GM19397 (cell line): ENCODE measurements around the gene SH3PXD2B.

ENCODE experiments used
- ATAC-seq: cut with Tn5 transposase; IDR thresholded peaks from one replicate; pipeline ENCODE4 v1.9.1; 2021; ENCODE audit warnings: mild to moderate bottlenecking, moderate library complexity; ENCODE audit not compliant: unreplicated experiment

Gene SH3PXD2B

GRCh38 chr5:172454358-172455086 is at the start of gene SH3PXD2B:
Gene SH3PXD2B, minus strand, starts transcription at chr5:172454525. Its CDS starts 173 bp downstream, at chr5:172454352.
- ATAC-seq: no peak

DNA sequence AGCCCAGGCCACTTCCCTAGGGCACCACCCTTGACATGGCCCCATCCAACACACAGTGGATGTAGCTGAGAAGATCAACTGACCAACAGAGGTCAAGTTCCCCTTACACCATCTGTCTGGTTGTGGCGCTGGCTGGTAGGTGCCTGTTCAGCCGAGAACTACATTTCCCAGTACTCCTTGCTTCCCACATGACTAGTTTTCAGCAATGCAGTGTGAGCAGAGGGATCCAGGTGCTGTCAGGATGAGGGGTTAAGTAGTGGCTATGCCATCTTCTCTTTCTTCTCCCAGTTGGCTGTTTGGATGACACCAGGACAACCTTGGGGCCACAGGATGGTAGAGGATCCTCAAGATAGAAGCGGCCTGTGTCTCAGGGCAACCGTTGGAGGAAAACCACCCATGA is 48.6 kb upstream of the SH3PXD2B start:
- ATAC-seq: no peak

DNA sequence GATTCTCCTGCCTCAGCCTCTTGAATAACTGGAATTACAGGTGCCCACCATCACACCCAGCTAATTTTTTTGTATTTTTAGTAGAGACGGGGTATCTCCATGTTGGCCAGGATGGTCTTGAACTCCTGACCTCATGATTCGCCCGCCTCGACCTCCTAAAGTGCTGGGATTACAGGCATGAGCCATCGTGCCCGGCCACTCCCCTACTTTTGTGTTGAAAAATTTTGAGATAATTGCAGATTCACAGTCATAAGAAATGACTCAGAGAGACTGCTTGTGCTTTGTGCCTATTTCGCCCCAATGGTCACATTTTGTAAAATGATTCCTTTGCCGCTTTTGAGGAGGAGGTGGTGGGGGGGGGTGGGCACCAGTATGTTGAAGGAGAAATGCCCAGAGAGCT is 48.1 kb upstream of the SH3PXD2B start:
- no peak for ATAC-seq

DNA sequence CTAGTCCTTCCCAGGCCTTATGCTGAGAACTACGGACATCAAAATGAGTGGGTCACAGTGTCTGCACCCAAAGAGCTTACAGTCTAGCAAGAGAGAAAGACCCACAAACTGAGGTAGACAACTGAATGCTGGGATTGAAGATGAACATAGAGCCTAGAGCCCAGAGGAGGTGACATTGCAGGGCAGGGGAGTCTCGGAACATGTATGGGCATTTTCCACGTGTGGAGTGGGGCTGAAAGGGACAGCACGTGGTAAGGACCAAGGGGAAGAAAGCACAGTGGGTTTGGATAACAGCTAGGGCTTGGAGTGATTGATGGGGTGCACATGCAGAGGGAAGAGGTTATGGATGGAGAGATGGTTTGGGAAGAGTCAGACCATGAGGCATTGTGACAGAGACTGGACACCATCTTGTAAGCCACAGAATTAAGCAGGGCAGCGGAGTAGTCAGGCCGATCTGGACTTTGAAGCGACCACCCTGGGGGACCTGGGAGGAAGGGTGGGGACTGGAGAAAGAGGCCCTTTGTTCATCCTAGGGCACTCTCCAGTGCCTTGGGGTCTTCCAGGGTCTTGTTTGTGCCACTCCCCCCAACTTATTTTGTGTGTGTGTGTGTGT is 47.5 kb upstream of the SH3PXD2B start:
- no peak for ATAC-seq

GRCh38 chr5:172499287-172499686 is 45.0 kb upstream of the SH3PXD2B start:
- ATAC-seq: no peak

DNA sequence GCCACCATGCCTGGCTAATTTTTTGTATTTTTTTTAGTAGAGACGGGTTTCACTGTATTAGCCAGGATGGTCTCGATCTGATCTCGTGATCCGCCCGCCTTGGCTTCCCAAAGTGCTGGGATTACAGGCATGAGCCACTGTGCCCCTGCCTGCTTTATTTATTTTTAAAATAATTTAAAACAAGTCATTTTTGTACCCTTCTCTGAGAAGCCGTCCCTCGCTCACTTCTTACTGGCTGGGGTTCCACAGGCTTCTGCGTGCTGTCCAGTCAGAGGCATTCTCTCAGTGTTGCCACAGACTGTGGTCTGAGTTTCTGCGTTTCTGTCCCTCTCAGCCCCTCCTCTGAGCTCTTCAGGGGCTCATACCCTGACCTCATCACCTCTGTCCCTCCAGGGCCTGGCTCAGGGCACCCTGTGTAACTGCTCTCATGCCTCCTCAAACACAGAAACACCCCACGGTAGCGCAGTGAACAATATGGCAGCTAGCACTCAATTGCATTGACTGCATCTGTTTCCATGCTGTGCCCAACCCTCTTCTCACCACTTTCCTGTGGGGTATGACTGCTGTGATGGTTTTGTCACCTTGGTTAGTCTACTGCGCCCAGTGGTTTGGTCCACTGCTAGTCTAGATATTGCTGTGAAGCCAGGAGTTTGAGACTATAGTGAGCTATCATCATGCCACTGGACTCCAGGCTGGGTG is 44.3 kb upstream of the SH3PXD2B start:
- ATAC-seq: no peak

GRCh38 chr5:172497591-172498255 is 43.4 kb upstream of the SH3PXD2B start:
- ATAC-seq: no peak

- no peak for ATAC-seq
Observed at GRCh38 chr5:172496671-172497371, 42.5 kb upstream of the SH3PXD2B start.

- no peak for ATAC-seq
Observed at GRCh38 chr5:172494630-172495505, 40.5 kb upstream of the SH3PXD2B start.

- ATAC-seq: no peak
Observed at GRCh38 chr5:172493906-172494305, 39.6 kb upstream of the SH3PXD2B start.

- ATAC-seq: no peak
Observed at GRCh38 chr5:172493461-172493860, 39.1 kb upstream of the SH3PXD2B start.

- ATAC-seq: no peak
Observed at GRCh38 chr5:172493002-172493401, 38.7 kb upstream of the SH3PXD2B start.

DNA sequence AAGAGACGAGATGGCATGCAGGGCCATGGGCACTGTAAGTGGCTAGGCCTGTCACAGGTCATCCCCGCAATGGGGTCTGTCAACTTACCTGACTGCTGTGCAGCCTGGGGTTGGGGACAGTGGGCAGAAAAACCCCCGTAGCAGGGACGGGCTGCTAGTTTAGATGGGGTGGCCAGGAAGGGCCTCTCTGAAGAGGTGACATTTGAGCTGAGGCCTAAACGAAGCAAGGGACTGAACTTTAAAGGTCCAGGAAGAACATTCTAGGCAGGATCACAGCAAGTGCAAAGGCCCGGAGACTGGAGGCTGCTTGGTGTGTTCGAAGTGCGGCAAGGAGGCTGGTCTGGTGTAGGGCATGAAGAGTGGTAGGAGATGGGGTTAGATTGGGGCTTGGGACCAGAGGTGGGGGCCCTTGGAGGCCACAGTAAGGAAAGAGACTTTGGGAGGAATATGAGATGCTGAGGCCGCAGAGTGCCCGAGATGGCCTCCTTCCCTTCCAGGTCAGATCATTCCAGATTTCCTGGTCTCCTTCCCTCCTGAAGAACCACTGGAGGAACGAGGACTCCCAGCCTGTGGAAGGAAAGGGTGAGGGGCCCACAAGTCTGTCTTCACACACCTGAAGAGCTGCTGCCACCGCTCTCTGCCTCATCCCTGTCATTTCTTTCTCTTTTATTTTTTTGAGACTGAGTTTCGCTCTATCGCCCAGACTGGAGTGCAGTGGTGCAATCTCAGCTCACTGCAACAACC is 37.9 kb upstream of the SH3PXD2B start:
- no peak for ATAC-seq

DNA sequence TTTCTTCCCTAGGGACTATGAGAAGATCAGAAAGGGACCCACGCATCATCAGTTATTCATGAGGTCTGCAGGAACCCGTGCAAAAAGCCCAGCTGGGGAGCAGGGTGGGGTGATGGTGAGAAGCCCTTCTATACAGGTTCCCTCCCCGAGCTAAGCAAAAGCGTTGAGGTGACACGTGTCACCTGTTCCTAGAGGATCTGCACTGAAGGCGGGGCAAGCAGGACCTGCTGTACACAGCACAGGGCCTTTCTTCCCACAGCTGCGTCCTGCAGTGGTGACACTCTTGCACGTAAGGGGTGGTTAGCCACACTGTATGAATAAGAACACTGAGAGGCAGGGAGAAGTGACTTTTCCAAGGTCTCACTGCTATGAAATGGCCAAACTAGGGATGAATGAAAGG is 37.2 kb upstream of the SH3PXD2B start:
- ATAC-seq: no peak

- no peak for ATAC-seq
Observed at GRCh38 chr5:172490514-172491461, 36.5 kb upstream of the SH3PXD2B start.

DNA sequence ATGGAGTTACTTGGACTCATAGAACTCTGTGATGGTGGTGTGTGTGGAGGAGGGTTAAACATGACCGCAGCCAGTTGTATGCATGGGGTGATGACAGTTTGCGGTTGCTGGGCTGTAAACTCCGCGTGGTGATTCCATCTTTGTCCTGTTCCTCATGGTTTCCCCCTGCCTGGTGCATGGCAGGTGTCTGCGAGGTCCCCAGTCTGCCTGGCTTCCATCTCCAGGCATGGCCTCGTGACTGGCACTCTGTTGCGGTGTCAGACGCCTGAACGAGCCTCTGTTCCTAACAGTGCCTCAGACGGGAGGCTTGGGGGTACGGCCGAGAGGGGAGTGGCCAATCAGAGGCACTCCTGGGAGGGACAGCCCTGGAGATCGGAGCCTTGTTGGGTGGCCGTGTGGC is 33.9 kb upstream of the SH3PXD2B start:
- no peak for ATAC-seq

GRCh38 chr5:172487671-172488070 is 33.3 kb upstream of the SH3PXD2B start:
- ATAC-seq: no peak

- ATAC-seq: no peak
Observed at GRCh38 chr5:172486912-172487311, 32.6 kb upstream of the SH3PXD2B start.
